Ishikawa (cell line): ENCODE results near the gene ZCCHC7.

Experiments used
- EP300 ChIP-seq: IDR thresholded peaks from 2 replicates; pipeline ENCODE4 v1.6.1; 2012; ENCODE audit warnings: borderline replicate concordance
- TEAD4 ChIP-seq: IDR thresholded peaks from 2 replicates; pipeline ENCODE4 v1.6.1; 2012
- TF ChIP-seq, protein P1 (sequence below): IDR thresholded peaks from 2 replicates; pipeline ENCODE4 v1.6.1; 2012

DNA sequence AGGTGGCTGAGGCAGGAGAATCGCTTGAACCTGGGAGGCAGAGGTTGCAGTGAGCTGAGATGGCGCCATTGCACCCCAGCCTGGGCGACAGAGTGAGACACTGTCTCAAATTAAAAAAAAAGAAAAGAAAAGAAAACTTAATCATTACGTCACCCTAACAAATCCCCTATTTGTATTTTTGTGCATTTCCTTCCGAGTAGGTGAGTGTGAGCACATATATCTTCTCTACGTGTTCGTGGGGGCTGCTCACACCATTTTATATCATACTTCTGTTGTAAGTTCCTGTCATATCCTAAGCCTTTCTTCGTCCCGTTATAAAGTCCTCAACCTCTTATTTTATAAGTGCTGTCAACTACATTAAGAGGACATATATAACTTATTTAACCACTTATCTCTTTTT lies 260.2 kb downstream of the ZCCHC7 start:
- TF ChIP-seq TEAD4: no peak
- TF ChIP-seq, protein P1, sequence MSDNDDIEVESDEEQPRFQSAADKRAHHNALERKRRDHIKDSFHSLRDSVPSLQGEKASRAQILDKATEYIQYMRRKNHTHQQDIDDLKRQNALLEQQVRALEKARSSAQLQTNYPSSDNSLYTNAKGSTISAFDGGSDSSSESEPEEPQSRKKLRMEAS: no peak
- no peak for TF ChIP-seq EP300
